Measurements from ENCODE around the gene FAM20A. TPM values are rescaled to one million over a fixed set of nuclear protein-coding genes. Genes with fewer than 3 reads are reported as not detected.
"Not testable (repeated sequence)": the region's sequence is repeated elsewhere in the genome, so short reads cannot be mapped to it uniquely, and the experiment has no call there.

FAM20A gene
- total RNA-seq, 1 donor from 2014 or later, result 11.5 TPM

GRCh38 chr17:68587847-68588246, 13.3 kb downstream of the FAM20A start:
- Mint-ChIP-seq H3K4me3 (no peak overlapping the region), H3K27me3 (peaks cover 4% of the 10 kb centered on the region), H3K27ac (no peak overlapping the region), H3K9me3 (peaks cover 10% of the 10 kb centered on the region), H3K4me1 (ENCODE audit: unreplicated experiment) (peaks cover 12% of the 10 kb centered on the region), H3K36me3 (no peaks in the 10 kb centered on the region)
- TF ChIP-seq CTCF (conservative IDR thresholded peaks at IDR 0.05), result no peak
- DNase-seq (ENCODE audit: extremely low spot score, unreplicated experiment), result no peak

GRCh38 chr17:68587026-68587425, 14.1 kb downstream of the FAM20A start:
- Mint-ChIP-seq H3K9me3 (peaks cover 13% of the 10 kb centered on the region), H3K36me3 (peaks cover under 1% of the 10 kb centered on the region), H3K27me3 (no peaks in the 10 kb centered on the region), H3K4me3 (no peak overlapping the region), H3K4me1 (ENCODE audit: unreplicated experiment) (peaks cover 12% of the 10 kb centered on the region), H3K27ac (no peak overlapping the region)
- TF ChIP-seq CTCF (conservative IDR thresholded peaks at IDR 0.05), result no peak
- no peak for DNase-seq (ENCODE audit: extremely low spot score, unreplicated experiment)

GRCh38 chr17:68585643-68586042, 15.5 kb downstream of the FAM20A start:
- Mint-ChIP-seq H3K36me3 (peaks cover 3% of the 10 kb centered on the region), H3K4me3 (no peak overlapping the region), H3K4me1 (ENCODE audit: unreplicated experiment) (peaks cover 16% of the 10 kb centered on the region), H3K9me3 (peaks cover 14% of the 10 kb centered on the region), H3K27me3 (no peaks in the 10 kb centered on the region), H3K27ac (no peak overlapping the region)
- DNase-seq (ENCODE audit: extremely low spot score, unreplicated experiment), result no peak
- TF ChIP-seq CTCF (conservative IDR thresholded peaks at IDR 0.05), result no peak

- H3K4me1 Mint-ChIP-seq (ENCODE audit: unreplicated experiment), result peaks cover 22% of the 10 kb centered on the region
- TF ChIP-seq CTCF (conservative IDR thresholded peaks at IDR 0.05), result no peak
- H3K36me3 Mint-ChIP-seq, result peaks cover 3% of the 10 kb centered on the region
- H3K27ac Mint-ChIP-seq, result no peak overlapping the region
- H3K27me3 Mint-ChIP-seq, result no peaks in the 10 kb centered on the region
- no peak for DNase-seq (ENCODE audit: extremely low spot score, unreplicated experiment)
- H3K4me3 Mint-ChIP-seq, result no peak overlapping the region
- peaks cover 14% of the 10 kb centered on the region for H3K9me3 Mint-ChIP-seq
Observed at GRCh38 chr17:68584581-68585303, 16.4 kb downstream of the FAM20A start.

- not testable (repeated sequence) for H3K36me3 Mint-ChIP-seq; DNase-seq (ENCODE audit: extremely low spot score, unreplicated experiment); H3K27ac Mint-ChIP-seq; H3K4me3 Mint-ChIP-seq; H3K27me3 Mint-ChIP-seq; H3K9me3 Mint-ChIP-seq
- peaks cover 23% of the 10 kb centered on the region for H3K4me1 Mint-ChIP-seq (ENCODE audit: unreplicated experiment)
Observed at GRCh38 chr17:68582867-68583266, 18.3 kb downstream of the FAM20A start.

GRCh38 chr17:68581863-68582645, 19.1 kb downstream of the FAM20A start:
- Mint-ChIP-seq H3K9me3 (peaks cover 4% of the 10 kb centered on the region), H3K4me1 (ENCODE audit: unreplicated experiment) (peaks cover 28% of the 10 kb centered on the region), H3K4me3 (peak overlapping the region; percentile 35), H3K27ac (peak overlapping the region; percentile 10), H3K27me3 (no peaks in the 10 kb centered on the region), H3K36me3 (peaks cover 3% of the 10 kb centered on the region)
- no peak for DNase-seq (ENCODE audit: extremely low spot score, unreplicated experiment)
- no peak for TF ChIP-seq CTCF (conservative IDR thresholded peaks at IDR 0.05)
